HepG2 (cell line): ENCODE data around the gene ARHGEF7. TPM values are rescaled to one million over a fixed set of nuclear protein-coding genes. Genes with fewer than 3 reads are reported as not detected.
"Not testable (repeated sequence)": the region's sequence is repeated elsewhere in the genome, so short reads cannot be mapped to it uniquely, and the experiment has no call there.

Source experiments
- ATAC-seq: fragments of 200-7000 bp; cut with Tn5 transposase; 3 replicates; pipeline ENCODE4 v1.9.1; 2020; ENCODE audit warnings: mild to moderate bottlenecking, moderate library complexity
- BruUV-seq: library from RNA; stranded (reverse); fragments of 400-500 nt; replicated peaks from 2 replicates; lab custom pipeline; 2021; lab: Mats Ljungman, UMichigan
- CTCF ChIA-PET: fragments of 300-600 bp; formaldehyde crosslinking; extraction: SDS; loops from one replicate; lab custom pipeline; 2021; ENCODE audit warnings: low total read pairs, inconsistent platforms, low intra/inter-chr PET ratio; lab: Yijun Ruan, JAX
- POLR2A ChIA-PET: fragments of 350-600 bp; sonication (Branson Sonifier 250); formaldehyde crosslinking; loops from one replicate; lab custom pipeline; 2020; ENCODE audit warnings: antibody characterized with exemption, inconsistent platforms; lab: Yijun Ruan, JAX
- DNase-seq: peaks from one replicate; pipeline ENCODE4 v3.0.0-alpha.2; 2015; ENCODE audit warnings: low spot score
- FAIRE-seq: peaks from 3 replicates; lab custom pipeline; 2011; peaks lifted over from hg19 to GRCh38; lab: Jason Lieb, UNC
- H2AFZ ChIP-seq: one replicate; pipeline ENCODE4 v1.6.1; 2011; ENCODE audit warnings: low read length, inconsistent platforms
- H3K27ac ChIP-seq: fragments of 300-600 bp; 3 replicates; pipeline ENCODE4 v1.8.0; 2011; ENCODE audit warnings: mixed run types, mild to moderate bottlenecking, mixed read lengths, low read length, inconsistent platforms; ENCODE audit not compliant: insufficient read depth; ENCODE audit errors: extremely low read length
- H3K27me3 ChIP-seq, 2 experiments: fragments of 200-600 bp in 1 of 2; 2 replicates in 1 of 2; 3 replicates in 1 of 2; pipeline versions ENCODE4 v1.6.0 to v1.8.0; 2011; ENCODE audit warnings: low read length in 2 of 2, mild to moderate bottlenecking in 2 of 2, moderate library complexity in 2 of 2, inconsistent platforms in 1 of 2; ENCODE audit not compliant: insufficient read depth in 2 of 2, control insufficient read depth in 1 of 2
- H3K36me3 ChIP-seq, 2 experiments: fragments of 200-600 bp in 1 of 2; replicated peaks in 1 of 2; 2 replicates in 1 of 2; 3 replicates in 1 of 2; pipeline versions ENCODE4 v1.5.1 to v1.8.0; 2011; ENCODE audit warnings: low read length in 2 of 2, inconsistent platforms in 1 of 2; ENCODE audit not compliant: insufficient read depth in 2 of 2, control insufficient read depth in 1 of 2
- H3K4me1 ChIP-seq: 2 replicates; pipeline ENCODE4 v1.5.1; 2012; ENCODE audit warnings: low read length, inconsistent platforms; ENCODE audit not compliant: insufficient read depth
- H3K4me2 ChIP-seq: 2 replicates; pipeline ENCODE4 v1.6.0; 2011; ENCODE audit warnings: low read depth, low read length, inconsistent platforms
- H3K4me3 ChIP-seq, 3 experiments: fragments of 200-600 bp in 1 of 3; sonication (generic), shearing (Covaris generic) in 1 of 3; replicated peaks in 1 of 3; 2 replicates each; pipeline ENCODE4 v1.5.1; 2011 to 2016; ENCODE audit warnings: low read length in 3 of 3, inconsistent platforms in 2 of 3, low read depth in 2 of 3, mild to moderate bottlenecking in 2 of 3, control low read depth in 1 of 3, mixed read lengths in 1 of 3; ENCODE audit not compliant: insufficient read depth in 1 of 3
- H3K79me2 ChIP-seq: one replicate; pipeline ENCODE4 v1.6.1; 2011; ENCODE audit warnings: low read length, inconsistent platforms; ENCODE audit not compliant: insufficient read depth
- H3K9ac ChIP-seq: 2 replicates; pipeline ENCODE4 v1.6.0; 2011; ENCODE audit warnings: mild to moderate bottlenecking, low read depth, low read length, inconsistent platforms; ENCODE audit not compliant: insufficient read depth
- H3K9me3 ChIP-seq: 2 replicates; pipeline ENCODE4 v1.5.1; 2012; ENCODE audit warnings: mild to moderate bottlenecking, low read length
- H4K20me1 ChIP-seq: 2 replicates; pipeline ENCODE4 v1.6.0; 2011; ENCODE audit warnings: inconsistent platforms, mild to moderate bottlenecking, low read length, moderate library complexity; ENCODE audit not compliant: insufficient read depth
- WGBS: methylation state at CpG from one replicate; pipeline ENCODE4 v1.1.6; 2017; ENCODE audit warnings: low lambda C conversion rate; 5-methylcytosine and 5-hydroxymethylcytosine counted together
- in situ Hi-C: cut with HindIII; loops from 2 replicates; pipeline ENCODE4 v1.10.0; 2017; ENCODE audit warnings: low pct_unique_long_range_greater_than_20kb; ENCODE audit not compliant: extremely low pct_ligation_motif_present
- intact Hi-C: fragments of 100-400 bp; cut with micrococcal nuclease; formaldehyde crosslinking; loops from one replicate; pipeline ENCODE4 v1.10.0; 2022; ENCODE audit not compliant: unreplicated experiment
- polyA plus RNA-seq, 8 experiments: library from polyadenylated mRNA; depleted of rRNA in 3 of 8; stranded (reverse) in 7 of 8; unstranded in 1 of 8; fragments of >200 nt; fragmentation: Illumina TruSeq in 4 of 8; extraction: Trizol in 4 of 8; gene quantifications; 2 replicates each; pipeline versions ENCODE4 v1.2.1 to v1.2.3, GENCODE V29; 2011 to 2016; ENCODE audit warnings: low read depth in 4 of 8, missing spikeins in 1 of 8, mixed read lengths in 1 of 8; ENCODE audit not compliant: insufficient read depth in 1 of 8
- total RNA-seq, 5 experiments: library from RNA; depleted of rRNA; stranded (reverse); fragments of >200 nt; fragmentation: Illumina TruSeq; extraction: Trizol; gene quantifications; 2 replicates each; pipeline ENCODE4 v1.2.3, GENCODE V29; 2016; ENCODE audit warnings: low read depth in 1 of 5

ARHGEF7 gene
- total and polyA plus RNA-seq, 2 of the 13 experiments (the other 11 are each of a cell fraction or from before 2014, with no cell fraction given), result 15.7 to 22.3 TPM

DNA sequence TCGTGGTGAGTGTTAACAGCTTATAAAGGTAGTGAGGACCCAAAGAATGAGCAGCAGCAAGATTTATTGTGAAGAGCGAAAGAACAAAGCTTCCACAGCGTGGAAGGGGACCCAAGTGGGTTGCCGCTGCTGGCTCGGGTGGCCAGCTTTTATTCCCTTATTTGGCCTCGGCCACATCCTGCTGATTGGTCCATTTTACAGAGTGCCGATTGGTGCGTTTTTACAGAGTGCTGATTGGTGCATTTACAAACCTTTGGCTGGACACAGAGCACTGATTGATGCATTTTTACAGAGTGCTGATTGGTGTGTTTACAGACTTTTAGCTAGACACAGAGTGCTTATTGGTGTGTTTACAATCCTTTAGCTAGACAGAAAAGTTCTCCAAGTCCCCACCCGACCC, 74.4 kb downstream of the ARHGEF7 start:
- H3K4me2 ChIP-seq, POLR2A ChIA-PET, H3K27me3 ChIP-seq, H3K36me3 ChIP-seq, H4K20me1 ChIP-seq, CTCF ChIA-PET, H3K4me3 ChIP-seq, H3K9me3 ChIP-seq, ATAC-seq, H3K27ac ChIP-seq, H3K9ac ChIP-seq, H3K4me1 ChIP-seq, FAIRE-seq, H2AFZ ChIP-seq, in situ Hi-C loops, intact Hi-C loops, BruUV-seq, DNase-seq: not testable (repeated sequence)
- WGBS, result 98% methylated on average over 6 of the region's 9 CpGs
- H3K79me2 ChIP-seq, result peaks cover 63% of the 10 kb centered on the region

DNA sequence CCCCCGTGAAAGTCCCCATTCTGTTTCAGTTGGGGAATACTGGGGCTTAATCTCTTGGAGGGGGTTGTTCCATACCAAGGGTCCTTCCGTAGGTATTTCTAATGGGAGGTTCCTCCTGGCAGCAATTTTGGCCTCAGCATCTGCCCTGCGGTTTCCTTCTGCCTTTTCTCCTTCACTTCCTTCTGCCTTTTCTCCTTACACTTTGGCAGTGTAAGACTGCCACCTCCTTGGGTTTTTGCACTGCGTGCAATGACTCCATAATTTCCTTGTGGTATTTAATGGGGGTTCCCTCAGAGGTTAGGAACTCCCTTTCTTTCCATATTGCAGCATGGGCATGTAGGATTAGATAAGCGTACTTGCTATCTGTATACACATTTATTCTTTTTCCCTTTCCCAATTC, 78.1 kb downstream of the ARHGEF7 start:
- WGBS, result 98% methylated on average over 5 of the region's 5 CpGs
- CTCF ChIA-PET, result not testable (repeated sequence)
- peaks cover 38% of the 10 kb centered on the region for H3K79me2 ChIP-seq

DNA sequence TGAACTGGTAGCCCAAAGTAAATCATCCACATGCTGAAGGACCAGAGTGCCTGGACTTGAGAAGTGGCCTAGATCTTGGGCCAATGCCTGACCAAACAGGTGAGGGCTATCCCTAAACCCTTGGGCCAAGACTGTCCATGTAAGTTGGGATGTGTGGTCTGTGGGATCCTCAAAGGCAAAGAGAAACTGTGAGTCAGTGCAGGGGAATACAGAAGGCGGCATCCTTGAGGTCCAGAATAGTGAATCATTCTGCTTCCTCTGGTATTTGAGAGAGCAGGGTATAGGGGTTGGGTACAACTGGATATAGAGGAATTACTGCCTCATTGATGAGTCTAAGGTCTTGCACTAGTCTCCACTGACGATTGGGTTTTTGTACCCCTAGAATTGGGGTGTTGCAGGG, 79.5 kb downstream of the ARHGEF7 start:
- POLR2A ChIA-PET, intact Hi-C loops, FAIRE-seq: not testable (repeated sequence)

More for the DNA sequence above, 78.1 kb downstream of the ARHGEF7 start:
- ATAC-seq, in situ Hi-C loops, intact Hi-C loops, H3K4me1 ChIP-seq, H3K9me3 ChIP-seq, H3K27me3 ChIP-seq, H3K27ac ChIP-seq, DNase-seq, H3K4me2 ChIP-seq, BruUV-seq, POLR2A ChIA-PET, FAIRE-seq, H3K9ac ChIP-seq, H2AFZ ChIP-seq, H4K20me1 ChIP-seq, H3K4me3 ChIP-seq, H3K36me3 ChIP-seq: not testable (repeated sequence)

More for the DNA sequence above, 79.5 kb downstream of the ARHGEF7 start:
- ATAC-seq, H3K27ac ChIP-seq, DNase-seq, CTCF ChIA-PET, H2AFZ ChIP-seq, H3K4me3 ChIP-seq, H3K9me3 ChIP-seq, H3K4me1 ChIP-seq, in situ Hi-C loops, H3K36me3 ChIP-seq, H3K4me2 ChIP-seq, H3K9ac ChIP-seq, H4K20me1 ChIP-seq, H3K27me3 ChIP-seq, BruUV-seq: not testable (repeated sequence)
- WGBS, result 77% methylated on average over 2 of the region's 2 CpGs
- peaks cover 27% of the 10 kb centered on the region for H3K79me2 ChIP-seq
